ENCODE data around the gene BCL7B. TPM values are rescaled to one million over a fixed set of nuclear protein-coding genes. Genes with fewer than 3 reads are reported as not detected.
A peak's percentile ranks its signal among the peaks of the same experiment; 100 is the strongest.

BCL7B gene
- polyA plus RNA-seq, result 10 to 100 TPM; 30.0 to 43.5 TPM

- Histone ChIP-seq H3K9me3 (ENCODE audit: control insufficient read depth in 2 of 2, insufficient read depth in 1 of 2, low read depth in 1 of 2, low read length in 1 of 2) (no peaks in the 10 kb centered on the region), H3K36me3 (ENCODE audit: control insufficient read depth in 2 of 2, insufficient read depth in 2 of 2, low read length in 1 of 2) (peaks cover 0 to under 1% of the 10 kb centered on the region in 2 donors), H3K27ac (ENCODE audit: low read depth in 2 of 2, low read length in 1 of 2) (peak within 1 kb of the TSS; percentile 99 to 100), H3K4me1 (ENCODE audit: control insufficient read depth in 2 of 2, insufficient read depth in 2 of 2, low read length in 1 of 2) (peaks cover 3% of the 10 kb centered on the region in 2 donors), H3K4me3 (ENCODE audit: low read depth in 1 of 2, low read length in 2 of 2) (peak within 1 kb of the TSS; percentile 84 to 88), H3K27me3 (ENCODE audit: control insufficient read depth in 1 of 2, insufficient read depth in 2 of 2, low read length in 2 of 2) (no peaks in the 10 kb centered on the region)
- WGBS, 2 donors, result 4 to 9% methylated on average over 36 to 83 of the region's 83 CpGs
Observed at GRCh38 chr7:73557397-73558257, at the start of gene BCL7B. TSS of gene BCL7B (minus strand) at chr7:73557690. CDS start at chr7:73557578, 112 bp downstream.

- Histone ChIP-seq H3K9me3 (ENCODE audit: control insufficient read depth in 2 of 2, insufficient read depth in 1 of 2, low read depth in 1 of 2, low read length in 1 of 2) (no peaks in the 10 kb centered on the region), H3K36me3 (ENCODE audit: control insufficient read depth in 2 of 2, insufficient read depth in 2 of 2, low read length in 1 of 2) (no peaks in the 10 kb centered on the region), H3K27ac (ENCODE audit: low read depth in 2 of 2, low read length in 1 of 2) (no peak overlapping the region), H3K4me3 (ENCODE audit: low read depth in 1 of 2, low read length in 2 of 2) (no peak overlapping the region), H3K4me1 (ENCODE audit: control insufficient read depth in 2 of 2, insufficient read depth in 2 of 2, low read length in 1 of 2) (no peaks in the 10 kb centered on the region), H3K27me3 (ENCODE audit: control insufficient read depth in 1 of 2, insufficient read depth in 2 of 2, low read length in 2 of 2) (no peaks in the 10 kb centered on the region)
- WGBS, 2 donors, result 77 to 80% methylated on average over 23 of the region's 23 CpGs
Observed at GRCh38 chr7:73605601-73606220, 48.2 kb upstream of the BCL7B start.

GRCh38 chr7:73602721-73603651 lies 45.5 kb upstream of the BCL7B start:
- no peaks in the 10 kb centered on the region for H3K9me3 ChIP-seq (ENCODE audit: control insufficient read depth in 2 of 2, insufficient read depth in 1 of 2, low read depth in 1 of 2, low read length in 1 of 2)
- no peaks in the 10 kb centered on the region for H3K4me1 ChIP-seq (ENCODE audit: control insufficient read depth in 2 of 2, insufficient read depth in 2 of 2, low read length in 1 of 2)
- no peak overlapping the region for H3K4me3 ChIP-seq (ENCODE audit: low read depth in 1 of 2, low read length in 2 of 2)
- no peaks in the 10 kb centered on the region for H3K27me3 ChIP-seq (ENCODE audit: control insufficient read depth in 1 of 2, insufficient read depth in 2 of 2, low read length in 2 of 2)
- 56 to 60% methylated on average over 21 to 22 of the region's 22 CpGs for WGBS, 2 donors
- no peaks in the 10 kb centered on the region for H3K36me3 ChIP-seq (ENCODE audit: control insufficient read depth in 2 of 2, insufficient read depth in 2 of 2, low read length in 1 of 2)
- no peak overlapping the region for H3K27ac ChIP-seq (ENCODE audit: low read depth in 2 of 2, low read length in 1 of 2)

- no peaks in the 10 kb centered on the region for H3K9me3 ChIP-seq (ENCODE audit: control insufficient read depth in 2 of 2, insufficient read depth in 1 of 2, low read depth in 1 of 2, low read length in 1 of 2)
- WGBS, 2 donors, result 57 to 58% methylated on average over 7 of the region's 7 CpGs
- no peaks in the 10 kb centered on the region for H3K27me3 ChIP-seq (ENCODE audit: control insufficient read depth in 1 of 2, insufficient read depth in 2 of 2, low read length in 2 of 2)
- no peaks in the 10 kb centered on the region for H3K4me1 ChIP-seq (ENCODE audit: control insufficient read depth in 2 of 2, insufficient read depth in 2 of 2, low read length in 1 of 2)
- no peak overlapping the region for H3K27ac ChIP-seq (ENCODE audit: low read depth in 2 of 2, low read length in 1 of 2)
- no peaks in the 10 kb centered on the region for H3K36me3 ChIP-seq (ENCODE audit: control insufficient read depth in 2 of 2, insufficient read depth in 2 of 2, low read length in 1 of 2)
- H3K4me3 ChIP-seq (ENCODE audit: low read depth in 1 of 2, low read length in 2 of 2), result no peak overlapping the region
Observed at GRCh38 chr7:73599916-73600315, 42.4 kb upstream of the BCL7B start.

GRCh38 chr7:73599151-73599882 lies 41.8 kb upstream of the BCL7B start:
- no peaks in the 10 kb centered on the region for H3K4me1 ChIP-seq (ENCODE audit: control insufficient read depth in 2 of 2, insufficient read depth in 2 of 2, low read length in 1 of 2)
- no peak overlapping the region for H3K27ac ChIP-seq (ENCODE audit: low read depth in 2 of 2, low read length in 1 of 2)
- no peak overlapping the region for H3K4me3 ChIP-seq (ENCODE audit: low read depth in 1 of 2, low read length in 2 of 2)
- whole genome bisulfite sequencing, 2 donors, result 75 to 76% methylated on average over 13 of the region's 13 CpGs
- H3K9me3 ChIP-seq (ENCODE audit: control insufficient read depth in 2 of 2, insufficient read depth in 1 of 2, low read depth in 1 of 2, low read length in 1 of 2), result no peaks in the 10 kb centered on the region
- H3K36me3 ChIP-seq (ENCODE audit: control insufficient read depth in 2 of 2, insufficient read depth in 2 of 2, low read length in 1 of 2), result no peaks in the 10 kb centered on the region
- no peaks in the 10 kb centered on the region for H3K27me3 ChIP-seq (ENCODE audit: control insufficient read depth in 1 of 2, insufficient read depth in 2 of 2, low read length in 2 of 2)

- 88 to 91% methylated on average over 5 of the region's 5 CpGs for WGBS, 2 donors
- no peaks in the 10 kb centered on the region for H3K9me3 ChIP-seq (ENCODE audit: control insufficient read depth in 2 of 2, insufficient read depth in 1 of 2, low read depth in 1 of 2, low read length in 1 of 2)
- no peak overlapping the region for H3K4me3 ChIP-seq (ENCODE audit: low read depth in 1 of 2, low read length in 2 of 2)
- H3K36me3 ChIP-seq (ENCODE audit: control insufficient read depth in 2 of 2, insufficient read depth in 2 of 2, low read length in 1 of 2), result no peaks in the 10 kb centered on the region
- no peaks in the 10 kb centered on the region for H3K27me3 ChIP-seq (ENCODE audit: control insufficient read depth in 1 of 2, insufficient read depth in 2 of 2, low read length in 2 of 2)
- H3K4me1 ChIP-seq (ENCODE audit: control insufficient read depth in 2 of 2, insufficient read depth in 2 of 2, low read length in 1 of 2), result no peaks in the 10 kb centered on the region
- H3K27ac ChIP-seq (ENCODE audit: low read depth in 2 of 2, low read length in 1 of 2), result no peak overlapping the region
Observed at GRCh38 chr7:73597978-73598782, 40.7 kb upstream of the BCL7B start.

GRCh38 chr7:73596191-73597065 lies 38.9 kb upstream of the BCL7B start:
- Histone ChIP-seq H3K36me3 (ENCODE audit: control insufficient read depth in 2 of 2, insufficient read depth in 2 of 2, low read length in 1 of 2) (no peaks in the 10 kb centered on the region), H3K27me3 (ENCODE audit: control insufficient read depth in 1 of 2, insufficient read depth in 2 of 2, low read length in 2 of 2) (no peaks in the 10 kb centered on the region), H3K9me3 (ENCODE audit: control insufficient read depth in 2 of 2, insufficient read depth in 1 of 2, low read depth in 1 of 2, low read length in 1 of 2) (no peaks in the 10 kb centered on the region), H3K27ac (ENCODE audit: low read depth in 2 of 2, low read length in 1 of 2) (no peak overlapping the region), H3K4me3 (ENCODE audit: low read depth in 1 of 2, low read length in 2 of 2) (no peak overlapping the region), H3K4me1 (ENCODE audit: control insufficient read depth in 2 of 2, insufficient read depth in 2 of 2, low read length in 1 of 2) (no peaks in the 10 kb centered on the region)
- 71 to 77% methylated on average over 33 to 37 of the region's 37 CpGs for WGBS, 2 donors

GRCh38 chr7:73595358-73595757 lies 37.9 kb upstream of the BCL7B start:
- WGBS, 2 donors, result 86 to 88% methylated on average over 9 of the region's 9 CpGs
- no peaks in the 10 kb centered on the region for H3K4me1 ChIP-seq (ENCODE audit: control insufficient read depth in 2 of 2, insufficient read depth in 2 of 2, low read length in 1 of 2)
- H3K27ac ChIP-seq (ENCODE audit: low read depth in 2 of 2, low read length in 1 of 2), result no peak overlapping the region
- no peak overlapping the region for H3K4me3 ChIP-seq (ENCODE audit: low read depth in 1 of 2, low read length in 2 of 2)
- no peaks in the 10 kb centered on the region for H3K9me3 ChIP-seq (ENCODE audit: control insufficient read depth in 2 of 2, insufficient read depth in 1 of 2, low read depth in 1 of 2, low read length in 1 of 2)
- no peaks in the 10 kb centered on the region for H3K36me3 ChIP-seq (ENCODE audit: control insufficient read depth in 2 of 2, insufficient read depth in 2 of 2, low read length in 1 of 2)
- no peaks in the 10 kb centered on the region for H3K27me3 ChIP-seq (ENCODE audit: control insufficient read depth in 1 of 2, insufficient read depth in 2 of 2, low read length in 2 of 2)
